Transverse colon (tissue), 4 donors: ENCODE results near the gene ERG28.

Source experiments
- EP300 ChIP-seq: sonication (generic); formaldehyde crosslinking; IDR thresholded peaks from one replicate; pipeline ENCODE4 v1.6.1; 2017; ENCODE audit warnings: antibody characterized with exemption, low read depth
- POLR2A ChIP-seq: fragments of 450-650 bp; IDR thresholded peaks from one replicate; pipeline ENCODE4 v1.6.1; 2016; ENCODE audit warnings: antibody characterized with exemption, mild to moderate bottlenecking, moderate library complexity
- POLR2AphosphoS5 ChIP-seq, 3 donors: sonication (generic); formaldehyde crosslinking; IDR thresholded peaks; one replicate each; pipeline ENCODE4 v1.6.1; 2016; ENCODE audit warnings: antibody characterized with exemption in 3 of 3
- TF ChIP-seq, protein P1 (sequence below), 5 experiments: fragments of 200-600 bp in 3 of 5; fragments of 450-650 bp in 2 of 5; sonication (generic) in 3 of 5; IDR thresholded peaks; 1 replicate in 2 of 5; 2 replicates in 3 of 5; pipeline ENCODE4 v1.5.1; 2016 to 2017; ENCODE audit warnings: antibody characterized with exemption in 5 of 5, inconsistent platforms in 3 of 5, mild to moderate bottlenecking in 2 of 5, moderate library complexity in 1 of 5

DNA sequence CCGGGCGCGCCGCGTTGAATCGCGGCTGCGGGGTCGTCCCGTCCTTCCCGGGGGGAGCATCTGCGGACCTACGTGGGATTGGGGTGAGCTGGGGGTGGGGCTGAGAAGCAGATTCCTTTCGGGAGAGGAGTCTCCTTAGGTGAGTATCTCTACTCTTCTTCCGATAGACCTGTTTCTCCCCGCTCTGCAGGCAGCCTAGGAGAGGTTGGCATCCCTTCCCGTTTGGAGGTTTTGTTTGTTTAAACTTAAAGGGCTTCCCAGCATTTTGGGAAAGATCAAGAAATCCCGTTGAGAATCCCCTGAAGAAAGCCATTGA lies 781 bp upstream of the ERG28 start:
- TF ChIP-seq, protein P1, sequence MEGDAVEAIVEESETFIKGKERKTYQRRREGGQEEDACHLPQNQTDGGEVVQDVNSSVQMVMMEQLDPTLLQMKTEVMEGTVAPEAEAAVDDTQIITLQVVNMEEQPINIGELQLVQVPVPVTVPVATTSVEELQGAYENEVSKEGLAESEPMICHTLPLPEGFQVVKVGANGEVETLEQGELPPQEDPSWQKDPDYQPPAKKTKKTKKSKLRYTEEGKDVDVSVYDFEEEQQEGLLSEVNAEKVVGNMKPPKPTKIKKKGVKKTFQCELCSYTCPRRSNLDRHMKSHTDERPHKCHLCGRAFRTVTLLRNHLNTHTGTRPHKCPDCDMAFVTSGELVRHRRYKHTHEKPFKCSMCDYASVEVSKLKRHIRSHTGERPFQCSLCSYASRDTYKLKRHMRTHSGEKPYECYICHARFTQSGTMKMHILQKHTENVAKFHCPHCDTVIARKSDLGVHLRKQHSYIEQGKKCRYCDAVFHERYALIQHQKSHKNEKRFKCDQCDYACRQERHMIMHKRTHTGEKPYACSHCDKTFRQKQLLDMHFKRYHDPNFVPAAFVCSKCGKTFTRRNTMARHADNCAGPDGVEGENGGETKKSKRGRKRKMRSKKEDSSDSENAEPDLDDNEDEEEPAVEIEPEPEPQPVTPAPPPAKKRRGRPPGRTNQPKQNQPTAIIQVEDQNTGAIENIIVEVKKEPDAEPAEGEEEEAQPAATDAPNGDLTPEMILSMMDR (IDR thresholded peaks at IDR 0.05): no peak
- TF ChIP-seq POLR2A (no peak), POLR2AphosphoS5 (IDR thresholded peaks at IDR 0.05) (no peak), EP300 (no peak)
